Uterus (tissue), 4 donors: ENCODE results near the gene LHFPL6. TPM values are rescaled to one million over a fixed set of nuclear protein-coding genes. Genes with fewer than 3 reads are reported as not detected.

ENCODE experiments used
- DNase-seq, 2 donors: peaks; one replicate each; pipeline ENCODE4 v3.0.0-alpha.2; 2019 to 2020
- H3K27ac ChIP-seq, 2 donors: fragments of 200-600 bp; sonication (generic); 1 replicate in 1 of 2; 2 replicates in 1 of 2; pipeline ENCODE4 v1.5.1; 2016 to 2018
- H3K27me3 ChIP-seq, 2 donors: fragments of 200-600 bp; sonication (generic); one replicate each; pipeline ENCODE4 v1.5.1; 2018 to 2019; ENCODE audit warnings: control low read depth in 1 of 2
- H3K36me3 ChIP-seq, 2 donors: fragments of 200-600 bp; sonication (generic); one replicate each; pipeline ENCODE4 v1.5.1; 2019; ENCODE audit warnings: control low read depth in 1 of 2
- H3K4me1 ChIP-seq, 2 donors: fragments of 200-600 bp; sonication (generic); one replicate each; pipeline ENCODE4 v1.5.1; 2018 to 2019; ENCODE audit warnings: control low read depth in 1 of 2
- H3K4me3 ChIP-seq, 2 donors: fragments of 200-600 bp; sonication (generic); 1 replicate in 1 of 2; 2 replicates in 1 of 2; pipeline ENCODE4 v1.5.1; 2018 to 2019; ENCODE audit warnings: mild to moderate bottlenecking in 1 of 2
- H3K9me3 ChIP-seq, 2 donors: fragments of 200-600 bp; sonication (generic); one replicate each; pipeline ENCODE4 v1.5.1; 2019; ENCODE audit warnings: control low read depth in 1 of 2
- POLR2A ChIP-seq, 2 donors: fragments of 450-650 bp; IDR thresholded peaks; one replicate each; pipeline ENCODE4 v1.6.1; 2016; ENCODE audit warnings: antibody characterized with exemption in 2 of 2, mild to moderate bottlenecking in 1 of 2, moderate library complexity in 1 of 2
- intact Hi-C: fragments of 100-400 bp; cut with DNase I; formaldehyde crosslinking; loops from one replicate; pipeline ENCODE4 v1.15.1; 2023; ENCODE audit warnings: low total_unique reads
- total RNA-seq, 4 donors: library from RNA; depleted of rRNA in 3 of 4; stranded (reverse); fragments of >200 nt in 3 of 4; gene quantifications; one replicate each; pipeline versions ENCODE4 v1.1.0 to v1.2.4, GENCODE V29; 2014 to 2023
- TF ChIP-seq, protein P1 (sequence below), 4 experiments: fragments of 200-600 bp in 2 of 4; fragments of 450-650 bp in 2 of 4; sonication (generic) in 2 of 4; IDR thresholded peaks; one replicate each; pipeline ENCODE4 v1.5.1; 2016 to 2019; ENCODE audit warnings: antibody characterized with exemption in 4 of 4, mild to moderate bottlenecking in 2 of 4, moderate library complexity in 1 of 4
- donor health status: DM: yes; HTN: yes; CAD: no.

Gene LHFPL6
- total RNA-seq, 4 donors from 2014 or later = 37.9 to 105 (median 86.8) TPM

- Histone ChIP-seq H3K36me3 (no peaks in the 10 kb centered on the region), H3K4me3 (no peak overlapping the region), H3K27ac (no peak overlapping the region), H3K27me3 (no peaks in the 10 kb centered on the region), H3K4me1 (peaks cover 0 to 7% of the 10 kb centered on the region in 2 donors), H3K9me3 (no peaks in the 10 kb centered on the region)
- TF ChIP-seq POLR2A (IDR thresholded peaks at IDR 0.05) = no peak
- TF ChIP-seq, protein P1, sequence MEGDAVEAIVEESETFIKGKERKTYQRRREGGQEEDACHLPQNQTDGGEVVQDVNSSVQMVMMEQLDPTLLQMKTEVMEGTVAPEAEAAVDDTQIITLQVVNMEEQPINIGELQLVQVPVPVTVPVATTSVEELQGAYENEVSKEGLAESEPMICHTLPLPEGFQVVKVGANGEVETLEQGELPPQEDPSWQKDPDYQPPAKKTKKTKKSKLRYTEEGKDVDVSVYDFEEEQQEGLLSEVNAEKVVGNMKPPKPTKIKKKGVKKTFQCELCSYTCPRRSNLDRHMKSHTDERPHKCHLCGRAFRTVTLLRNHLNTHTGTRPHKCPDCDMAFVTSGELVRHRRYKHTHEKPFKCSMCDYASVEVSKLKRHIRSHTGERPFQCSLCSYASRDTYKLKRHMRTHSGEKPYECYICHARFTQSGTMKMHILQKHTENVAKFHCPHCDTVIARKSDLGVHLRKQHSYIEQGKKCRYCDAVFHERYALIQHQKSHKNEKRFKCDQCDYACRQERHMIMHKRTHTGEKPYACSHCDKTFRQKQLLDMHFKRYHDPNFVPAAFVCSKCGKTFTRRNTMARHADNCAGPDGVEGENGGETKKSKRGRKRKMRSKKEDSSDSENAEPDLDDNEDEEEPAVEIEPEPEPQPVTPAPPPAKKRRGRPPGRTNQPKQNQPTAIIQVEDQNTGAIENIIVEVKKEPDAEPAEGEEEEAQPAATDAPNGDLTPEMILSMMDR (IDR thresholded peaks at IDR 0.05) = no peak
- intact Hi-C loops = no loop called here
- DNase-seq = no peak
Observed at GRCh38 chr13:39418424-39418823, 184.6 kb downstream of the LHFPL6 start.

DNA sequence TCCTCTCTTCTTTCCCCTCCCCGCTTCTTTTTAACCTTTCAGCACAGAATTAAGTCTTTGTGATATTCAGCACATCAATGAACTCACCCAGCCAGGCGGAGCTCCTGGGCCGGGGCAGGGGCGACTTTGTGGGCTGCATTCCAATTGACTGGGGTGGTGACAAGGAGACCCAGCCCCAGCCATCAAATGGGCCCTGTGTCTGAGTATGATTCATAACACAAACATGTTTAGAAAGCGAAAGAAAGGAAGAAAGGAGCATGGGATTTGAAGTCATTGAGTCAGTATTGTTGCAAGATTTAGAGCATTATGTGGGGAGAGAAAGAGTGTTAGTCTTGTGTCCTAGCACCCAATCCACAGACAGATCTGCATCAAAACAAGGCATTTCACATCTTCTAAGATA, 185.3 kb downstream of the LHFPL6 start:
- no peak overlapping the region for H3K4me3 ChIP-seq
- DNase-seq = no peak
- no peak overlapping the region for H3K27ac ChIP-seq

GRCh38 chr13:39417131-39417530, 185.9 kb downstream of the LHFPL6 start:
- intact Hi-C loops = no loop called here

More for the DNA sequence above, 185.3 kb downstream of the LHFPL6 start:
- H3K36me3 ChIP-seq = no peaks in the 10 kb centered on the region
- H3K4me1 ChIP-seq = peaks cover 0 to 7% of the 10 kb centered on the region in 2 donors
- no peaks in the 10 kb centered on the region for H3K27me3 ChIP-seq
- TF ChIP-seq, protein P1 (IDR thresholded peaks at IDR 0.05) = no peak
- TF ChIP-seq POLR2A (IDR thresholded peaks at IDR 0.05) = no peak
- intact Hi-C loops = no loop called here
- no peaks in the 10 kb centered on the region for H3K9me3 ChIP-seq

GRCh38 chr13:39415008-39415802, 187.8 kb downstream of the LHFPL6 start:
- Histone ChIP-seq H3K36me3 (no peaks in the 10 kb centered on the region), H3K4me3 (no peak overlapping the region), H3K9me3 (no peaks in the 10 kb centered on the region), H3K27me3 (no peaks in the 10 kb centered on the region), H3K27ac (peak overlapping the region; percentile 62 to 71), H3K4me1 (peaks cover 0 to 7% of the 10 kb centered on the region in 2 donors)
- intact Hi-C loops = no loop called here
- DNase-seq = peak; percentile 39 to 53
- TF ChIP-seq, protein P1 (IDR thresholded peaks at IDR 0.05) = peak; percentile 7 to 57 (median 38)
- no peak for TF ChIP-seq POLR2A (IDR thresholded peaks at IDR 0.05)

More at GRCh38 chr13:39417131-39417530, 185.9 kb downstream of the LHFPL6 start:
- H3K27me3 ChIP-seq = no peaks in the 10 kb centered on the region
- no peak for DNase-seq
- H3K36me3 ChIP-seq = no peaks in the 10 kb centered on the region
- H3K4me1 ChIP-seq = peaks cover 0 to 7% of the 10 kb centered on the region in 2 donors
- TF ChIP-seq, protein P1 (IDR thresholded peaks at IDR 0.05) = no peak
- TF ChIP-seq POLR2A (IDR thresholded peaks at IDR 0.05) = no peak
- H3K27ac ChIP-seq = no peak overlapping the region
- no peak overlapping the region for H3K4me3 ChIP-seq
- H3K9me3 ChIP-seq = no peaks in the 10 kb centered on the region

DNA sequence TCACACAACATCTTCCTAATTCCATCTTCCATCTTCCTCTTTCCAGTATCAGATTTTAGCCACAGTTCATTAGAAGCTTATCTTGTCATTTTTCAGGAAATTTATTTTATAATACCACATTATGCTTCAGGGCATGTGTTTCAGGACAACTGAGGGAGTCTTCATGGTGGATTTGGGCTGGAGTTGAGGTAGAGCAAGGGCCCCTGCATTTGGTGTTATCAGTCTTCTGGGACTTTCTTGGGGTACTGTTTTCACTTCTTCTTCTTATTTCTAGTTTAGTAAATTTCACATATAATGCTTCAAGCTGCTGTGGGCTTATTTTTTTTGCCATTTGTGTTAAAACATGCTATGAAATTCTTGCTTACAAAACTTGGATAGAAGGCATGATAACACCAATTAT, 188.7 kb downstream of the LHFPL6 start:
- Histone ChIP-seq H3K27ac (peak overlapping the region; percentile 62 to 71), H3K4me1 (peaks cover 0 to 7% of the 10 kb centered on the region in 2 donors)
- DNase-seq = no peak

More for the DNA sequence above, 188.7 kb downstream of the LHFPL6 start:
- Histone ChIP-seq H3K9me3 (no peaks in the 10 kb centered on the region), H3K36me3 (no peaks in the 10 kb centered on the region), H3K4me3 (no peak overlapping the region), H3K27me3 (no peaks in the 10 kb centered on the region)
- intact Hi-C loops = no loop called here
- TF ChIP-seq, protein P1 (IDR thresholded peaks at IDR 0.05) = no peak
- TF ChIP-seq POLR2A (IDR thresholded peaks at IDR 0.05) = no peak
